Brain microvascular endothelial cell (primary cell): ENCODE measurements around the gene LPAR5.

Experiments used
- DNase-seq: peaks from one replicate; pipeline ENCODE4 v3.0.0-alpha.2; 2020
- H3K27ac ChIP-seq: fragments of 250-450 bp; sonication (Bioruptor Pico); 2 replicates; pipeline ENCODE4 v1.5.1; 2020; ENCODE audit warnings: mild to moderate bottlenecking, moderate library complexity
- H3K27me3 ChIP-seq: fragments of 250-450 bp; sonication (Bioruptor Pico); replicated peaks from 2 replicates; pipeline ENCODE4 v1.5.1; 2020; ENCODE audit warnings: mild to moderate bottlenecking
- H3K36me3 ChIP-seq: fragments of 250-450 bp; sonication (Bioruptor Pico); replicated peaks from 2 replicates; pipeline ENCODE4 v1.5.1; 2020; ENCODE audit warnings: mild to moderate bottlenecking
- H3K4me3 ChIP-seq: 2 replicates; pipeline ENCODE4 v1.5.1; 2011; ENCODE audit warnings: low read depth, mild to moderate bottlenecking, control low read depth, low read length, moderate library complexity
- CTCF ChIP-seq: IDR thresholded peaks from 2 replicates; pipeline ENCODE4 v1.5.1; 2011; ENCODE audit warnings: low read depth, mild to moderate bottlenecking, moderate library complexity, low read length, control low read depth, inconsistent platforms; ENCODE audit errors: missing control alignments
- in situ Hi-C: cut with HindIII; loops from 2 replicates; pipeline ENCODE4 v1.10.0; 2017; ENCODE audit warnings: low sequenced_read_pairs, low pct_ligation_motif_present

Gene LPAR5

DNA sequence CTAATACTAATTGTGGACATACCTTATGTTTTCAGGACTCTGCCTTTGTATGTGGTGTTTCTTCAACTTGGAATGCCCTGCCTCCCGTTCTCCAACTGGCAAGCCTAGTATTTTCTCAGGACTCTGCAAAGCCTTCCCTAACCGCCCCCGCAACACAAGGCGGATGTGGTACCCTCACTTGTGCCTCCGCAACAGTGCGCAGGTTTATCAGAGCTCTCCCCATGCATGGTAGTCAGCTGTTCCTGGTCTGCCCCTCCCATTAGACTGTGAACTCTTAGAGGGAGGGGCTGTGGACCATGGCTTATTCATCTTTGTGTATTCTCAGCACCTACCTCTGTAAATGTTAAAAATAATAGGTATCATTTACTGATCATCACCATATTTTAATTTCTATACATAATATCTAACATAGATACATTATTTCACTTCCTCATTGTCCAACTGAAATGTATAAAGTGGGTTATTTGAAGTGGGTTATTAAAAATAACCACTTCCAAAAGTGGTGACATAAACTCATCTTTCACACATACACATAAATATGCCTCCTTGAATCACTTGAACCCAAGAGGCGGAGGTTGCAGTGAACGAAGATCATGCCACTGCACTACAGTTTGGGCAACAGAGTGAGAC, 9.0 kb downstream of the LPAR5 start:
- no peak for DNase-seq
- in situ Hi-C loops = no loop called here
- Histone ChIP-seq H3K27ac (no peak overlapping the region), H3K36me3 (no peaks in the 10 kb centered on the region), H3K27me3 (no peaks in the 10 kb centered on the region), H3K4me3 (no peak overlapping the region)
- no peak for TF ChIP-seq CTCF

DNA sequence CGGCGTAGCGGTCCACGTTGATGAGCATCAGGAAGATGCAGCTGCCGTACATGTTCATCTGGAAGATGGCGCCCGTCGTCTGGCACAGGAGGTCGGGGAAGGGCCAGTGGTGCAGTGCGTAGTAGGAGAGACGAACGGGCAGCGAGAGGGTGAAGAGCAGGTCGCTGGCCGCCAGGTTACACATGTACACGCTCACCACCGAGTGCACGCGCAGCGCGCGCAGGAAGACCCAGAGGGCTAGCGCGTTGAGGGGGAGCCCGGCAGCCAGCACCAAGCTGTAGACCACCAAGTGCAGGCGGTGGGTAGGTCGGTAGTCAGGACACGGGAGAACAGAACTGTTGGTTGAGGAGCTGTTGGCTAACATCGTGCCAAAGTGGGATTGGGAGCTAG, 14.9 kb downstream of the LPAR5 start:
- DNase-seq = no peak
- H3K27ac ChIP-seq = no peak overlapping the region
- no peaks in the 10 kb centered on the region for H3K36me3 ChIP-seq
- H3K27me3 ChIP-seq = no peaks in the 10 kb centered on the region
- no peak for TF ChIP-seq CTCF
- in situ Hi-C loops = no loop called here
- no peak overlapping the region for H3K4me3 ChIP-seq

DNA sequence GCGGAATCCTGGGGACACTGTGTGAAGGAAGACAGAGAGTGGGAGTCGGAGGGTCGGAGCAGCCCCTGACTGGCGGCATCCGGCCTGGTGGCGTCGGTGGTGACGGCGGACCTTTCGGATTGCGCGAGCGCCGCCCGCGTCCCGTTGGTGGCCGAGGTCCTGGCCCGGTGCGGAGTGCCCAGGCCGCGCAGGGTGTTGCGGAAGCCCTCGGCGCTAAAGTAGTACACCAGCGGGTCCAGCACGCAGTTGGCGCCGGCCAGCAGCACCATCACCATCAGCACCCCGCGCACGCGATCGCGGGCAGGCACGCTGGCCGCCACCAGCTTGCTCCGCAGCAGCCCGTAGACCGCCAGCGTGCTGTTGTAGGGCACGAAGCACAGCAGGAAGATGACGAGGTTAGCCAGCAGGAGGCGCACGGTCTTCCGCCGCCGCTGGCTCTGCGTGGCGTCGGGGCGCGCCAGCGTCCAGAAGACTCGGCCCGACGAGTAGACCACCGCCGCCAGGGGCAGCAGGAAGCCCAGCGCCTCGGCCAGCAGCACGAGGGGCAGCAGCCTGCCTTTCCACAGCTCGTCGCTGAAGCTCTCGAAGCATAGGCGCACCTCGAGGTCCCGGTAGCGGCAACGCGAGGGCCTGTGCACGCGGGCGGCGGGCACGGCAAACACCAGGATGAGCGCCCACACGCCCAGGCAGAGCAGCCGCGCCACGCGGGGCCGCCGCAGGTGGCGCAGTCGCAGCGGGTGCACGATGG, 15.4 kb downstream of the LPAR5 start:
- peak overlapping the region; percentile 15 for H3K4me3 ChIP-seq
- H3K27me3 ChIP-seq = no peaks in the 10 kb centered on the region
- in situ Hi-C loops = no loop called here
- H3K36me3 ChIP-seq = no peaks in the 10 kb centered on the region
- peak; percentile 67 for TF ChIP-seq CTCF
- no peak for DNase-seq
- no peak overlapping the region for H3K27ac ChIP-seq

DNA sequence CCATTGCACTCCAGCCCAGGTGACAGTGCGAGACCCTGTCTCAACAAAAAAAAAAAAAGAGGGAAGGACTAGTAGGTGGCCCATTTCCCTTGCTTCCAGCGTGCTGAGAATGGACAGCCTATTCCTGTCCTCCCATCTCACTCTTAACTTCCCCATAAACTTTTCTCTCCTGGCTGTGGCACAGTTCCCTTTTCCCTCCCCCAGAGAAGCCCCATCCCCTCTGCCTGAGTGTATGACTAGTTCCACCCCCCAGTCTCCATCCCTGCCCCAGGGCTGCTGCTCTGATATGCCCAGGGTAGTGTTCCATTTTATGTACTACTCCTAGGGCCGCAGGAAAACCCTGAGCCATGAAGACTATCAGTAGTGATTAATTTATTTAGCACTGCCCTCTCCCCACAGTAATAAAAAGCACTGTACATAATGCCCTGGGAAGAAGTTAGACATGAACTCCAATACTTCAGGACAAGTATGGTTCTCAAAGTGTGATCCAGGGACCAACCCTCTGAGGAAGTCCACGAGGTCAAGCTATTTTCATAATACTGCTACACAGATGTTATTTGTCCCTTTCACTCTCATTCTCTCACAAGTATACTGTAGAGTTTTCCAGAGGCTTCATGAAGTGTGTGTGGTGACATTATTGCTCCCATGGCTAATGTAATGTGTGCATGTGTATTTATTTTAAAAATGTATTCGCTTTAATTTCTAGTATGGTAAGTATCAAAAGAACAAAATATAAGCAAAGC, 17.1 kb downstream of the LPAR5 start:
- no peaks in the 10 kb centered on the region for H3K36me3 ChIP-seq
- in situ Hi-C loops = no loop called here
- H3K27ac ChIP-seq = no peak overlapping the region
- no peaks in the 10 kb centered on the region for H3K27me3 ChIP-seq
- H3K4me3 ChIP-seq = no peak overlapping the region
- TF ChIP-seq CTCF = no peak
- no peak for DNase-seq

DNA sequence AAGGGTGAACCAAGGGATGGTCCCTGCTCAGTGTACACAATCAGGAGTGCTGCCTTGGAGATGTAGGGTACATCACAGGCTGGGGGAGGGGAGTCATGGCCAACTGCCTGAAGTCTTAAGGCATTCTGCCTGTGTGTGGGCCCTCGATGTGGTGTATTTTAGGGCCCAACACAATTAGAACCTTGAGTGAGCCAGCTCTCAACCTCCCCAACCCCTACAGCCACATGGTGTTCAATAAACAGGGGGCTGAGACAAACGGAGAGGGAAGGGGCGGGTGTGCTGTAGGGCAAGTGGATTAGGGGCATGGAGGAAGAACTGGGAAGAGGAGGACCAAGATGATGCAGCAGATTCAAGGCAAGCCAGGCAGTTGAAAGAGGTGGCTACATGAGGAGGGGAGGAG, 20.0 kb downstream of the LPAR5 start:
- in situ Hi-C loops = no loop called here

More for the DNA sequence above, 20.0 kb downstream of the LPAR5 start:
- TF ChIP-seq CTCF = no peak
- no peak overlapping the region for H3K4me3 ChIP-seq
- H3K27me3 ChIP-seq = no peaks in the 10 kb centered on the region
- H3K27ac ChIP-seq = no peak overlapping the region
- no peak for DNase-seq
- H3K36me3 ChIP-seq = no peaks in the 10 kb centered on the region
